Measurements from ENCODE around the gene TSC22D1.
"Not testable (repeated sequence)": the region's sequence is repeated elsewhere in the genome, so short reads cannot be mapped to it uniquely, and the experiment has no call there.

Gene TSC22D1

GRCh38 chr13:44573071-44573470, 3.1 kb downstream of the TSC22D1 start:
- DNase-seq (ENCODE audit: low read depth) = no peak

GRCh38 chr13:44566601-44567000, 9.5 kb downstream of the TSC22D1 start:
- no peak for DNase-seq (ENCODE audit: low read depth)

- DNase-seq (ENCODE audit: low read depth) = no peak
Observed at GRCh38 chr13:44565881-44566280, 10.2 kb downstream of the TSC22D1 start.

- no peak for DNase-seq (ENCODE audit: low read depth)
Observed at GRCh38 chr13:44564936-44565335, 11.2 kb downstream of the TSC22D1 start.

GRCh38 chr13:44562853-44563252, 13.3 kb downstream of the TSC22D1 start:
- DNase-seq (ENCODE audit: low read depth) = not testable (repeated sequence)

- DNase-seq (ENCODE audit: low read depth) = no peak
Observed at GRCh38 chr13:44561351-44561750, 14.8 kb downstream of the TSC22D1 start.

GRCh38 chr13:44557986-44558385, 18.1 kb downstream of the TSC22D1 start:
- no peak for DNase-seq (ENCODE audit: low read depth)

- DNase-seq (ENCODE audit: low read depth) = no peak
Observed at GRCh38 chr13:44555207-44555606, 20.9 kb downstream of the TSC22D1 start.

GRCh38 chr13:44549476-44549875, 26.7 kb downstream of the TSC22D1 start:
- no peak for DNase-seq (ENCODE audit: low read depth)

- no peak for DNase-seq (ENCODE audit: low read depth)
Observed at GRCh38 chr13:44546164-44546563, 30.0 kb downstream of the TSC22D1 start.

GRCh38 chr13:44543369-44543768, 32.8 kb downstream of the TSC22D1 start:
- DNase-seq (ENCODE audit: low read depth) = no peak

- no peak for DNase-seq (ENCODE audit: low read depth)
Observed at GRCh38 chr13:44542361-44542760, 33.8 kb downstream of the TSC22D1 start.

- no peak for DNase-seq (ENCODE audit: low read depth)
Observed at GRCh38 chr13:44541601-44542000, 34.5 kb downstream of the TSC22D1 start.

GRCh38 chr13:44540761-44541434, 35.2 kb downstream of the TSC22D1 start:
- no peak for DNase-seq (ENCODE audit: low read depth)

GRCh38 chr13:44537248-44537647, 38.9 kb downstream of the TSC22D1 start:
- DNase-seq (ENCODE audit: low read depth) = no peak

GRCh38 chr13:44523146-44524015, 52.7 kb downstream of the TSC22D1 start:
- no peak for DNase-seq (ENCODE audit: low read depth)

- no peak for DNase-seq (ENCODE audit: low read depth)
Observed at GRCh38 chr13:44519642-44520041, 56.5 kb downstream of the TSC22D1 start.

- no peak for DNase-seq (ENCODE audit: low read depth)
Observed at GRCh38 chr13:44516771-44517170, 59.4 kb downstream of the TSC22D1 start.

GRCh38 chr13:44514278-44514677, 61.9 kb downstream of the TSC22D1 start:
- DNase-seq (ENCODE audit: low read depth) = no peak

GRCh38 chr13:44509853-44510252, 66.3 kb downstream of the TSC22D1 start:
- DNase-seq (ENCODE audit: low read depth) = not testable (repeated sequence)

GRCh38 chr13:44508562-44509077, 67.5 kb downstream of the TSC22D1 start:
- no peak for DNase-seq (ENCODE audit: low read depth)

- no peak for DNase-seq (ENCODE audit: low read depth)
Observed at GRCh38 chr13:44507639-44508038, 68.5 kb downstream of the TSC22D1 start.

- no peak for DNase-seq (ENCODE audit: low read depth)
Observed at GRCh38 chr13:44506719-44507118, 69.4 kb downstream of the TSC22D1 start.

Data from activated T-cell treated with anti-CD3 and anti-CD28 coated beads for 24 hours (primary cell).